ENCODE results near the gene CDS1. TPM values are rescaled to one million over a fixed set of nuclear protein-coding genes. Genes with fewer than 3 reads are reported as not detected.

CDS1 gene
- total and polyA plus RNA-seq, 10 donors, result 0.15 to 3.8 (median 1.4) TPM

DNA sequence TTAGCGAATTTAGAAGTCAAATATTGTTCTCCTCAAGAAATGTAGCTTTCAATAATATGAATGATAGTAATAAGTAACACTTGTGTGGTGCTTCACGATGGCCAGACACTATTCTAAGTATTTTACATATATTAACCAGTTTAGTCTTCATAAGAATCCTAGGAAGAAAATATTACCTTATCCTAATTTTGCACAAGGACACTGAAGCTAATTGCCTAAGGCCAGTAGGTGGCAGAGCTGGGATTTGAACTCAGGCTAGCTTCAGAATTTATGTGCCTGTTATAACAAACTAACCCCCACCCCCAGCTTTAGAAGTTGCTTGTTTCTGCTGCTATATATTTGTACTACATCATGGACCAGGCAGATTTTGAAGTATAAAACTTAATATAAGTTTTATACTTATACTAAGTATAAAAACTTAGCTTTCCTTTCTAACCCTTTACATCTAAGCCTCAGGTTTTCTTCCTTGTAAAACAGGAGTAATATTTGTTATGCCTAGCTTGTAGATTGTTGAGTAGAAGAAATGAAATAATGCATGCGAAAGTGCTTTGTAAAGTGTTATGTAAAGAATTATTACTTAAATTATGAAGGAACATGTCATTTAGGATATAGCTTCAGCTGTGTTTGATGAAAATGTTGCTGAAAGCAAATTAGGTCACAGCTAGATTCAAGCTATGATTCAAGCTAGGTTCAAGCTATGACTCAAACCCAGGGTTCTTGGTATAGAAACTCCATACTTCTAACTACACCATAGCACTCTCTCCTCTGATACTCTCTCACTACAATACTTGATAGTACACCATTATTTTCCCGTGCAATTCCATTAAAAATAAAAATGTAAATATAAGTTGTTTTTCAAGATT lies 4.2 kb upstream of the CDS1 start:
- 67 to 76% (median 68%) methylated on average over 4 of the region's 4 CpGs for WGBS, 5 donors
- H3K36me3 ChIP-seq, result no peaks in the 10 kb centered on the region

DNA sequence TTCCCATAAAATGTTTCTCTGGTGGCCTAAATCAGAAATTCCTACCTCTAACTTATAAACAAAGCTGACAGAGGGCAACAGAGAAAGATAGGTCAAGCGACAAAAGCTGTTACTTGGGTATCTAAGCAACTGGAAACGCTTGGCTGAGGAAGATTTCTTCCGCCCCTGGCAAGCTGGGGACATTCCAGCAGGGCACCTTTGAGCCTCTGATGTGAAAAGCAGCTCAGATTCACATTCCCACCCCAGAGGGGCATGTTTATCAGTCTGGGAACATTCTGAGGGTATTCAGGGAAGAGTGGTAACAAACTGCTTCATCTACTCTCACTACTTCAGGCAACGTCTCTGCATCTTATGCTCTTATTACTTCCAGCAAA lies 3.5 kb upstream of the CDS1 start:
- intact Hi-C loops (cut with DNase I; ENCODE audit: low total_unique reads), result no loop called here
- Histone ChIP-seq H3K36me3 (no peaks in the 10 kb centered on the region), H3K4me1 (peaks cover 8 to 25% (median 22%) of the 10 kb centered on the region in 6 donors), H3K27ac (no peak overlapping the region), H3K9me3 (no peaks in the 10 kb centered on the region), H3K27me3 (replicated peaks in 1 of 7) (peaks cover 0 to 75% (median 27%) of the 10 kb centered on the region in 7 donors), H3K4me3 (no peak overlapping the region)
- TF ChIP-seq, protein P1, sequence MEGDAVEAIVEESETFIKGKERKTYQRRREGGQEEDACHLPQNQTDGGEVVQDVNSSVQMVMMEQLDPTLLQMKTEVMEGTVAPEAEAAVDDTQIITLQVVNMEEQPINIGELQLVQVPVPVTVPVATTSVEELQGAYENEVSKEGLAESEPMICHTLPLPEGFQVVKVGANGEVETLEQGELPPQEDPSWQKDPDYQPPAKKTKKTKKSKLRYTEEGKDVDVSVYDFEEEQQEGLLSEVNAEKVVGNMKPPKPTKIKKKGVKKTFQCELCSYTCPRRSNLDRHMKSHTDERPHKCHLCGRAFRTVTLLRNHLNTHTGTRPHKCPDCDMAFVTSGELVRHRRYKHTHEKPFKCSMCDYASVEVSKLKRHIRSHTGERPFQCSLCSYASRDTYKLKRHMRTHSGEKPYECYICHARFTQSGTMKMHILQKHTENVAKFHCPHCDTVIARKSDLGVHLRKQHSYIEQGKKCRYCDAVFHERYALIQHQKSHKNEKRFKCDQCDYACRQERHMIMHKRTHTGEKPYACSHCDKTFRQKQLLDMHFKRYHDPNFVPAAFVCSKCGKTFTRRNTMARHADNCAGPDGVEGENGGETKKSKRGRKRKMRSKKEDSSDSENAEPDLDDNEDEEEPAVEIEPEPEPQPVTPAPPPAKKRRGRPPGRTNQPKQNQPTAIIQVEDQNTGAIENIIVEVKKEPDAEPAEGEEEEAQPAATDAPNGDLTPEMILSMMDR (IDR thresholded peaks at IDR 0.05 in 8 of 11, conservative IDR thresholded peaks at IDR 0.05 in 3 of 11), result no peak
- no peak for TF ChIP-seq POLR2AphosphoS5 (IDR thresholded peaks at IDR 0.05)
- TF ChIP-seq POLR2A (IDR thresholded peaks at IDR 0.05), result no peak
- DNase-seq, result no peak
- WGBS, 5 donors, result 81 to 86% (median 83%) methylated on average over 4 of the region's 4 CpGs

More for the DNA sequence above, 4.2 kb upstream of the CDS1 start:
- no peaks in the 10 kb centered on the region for H3K9me3 ChIP-seq
- intact Hi-C loops (cut with DNase I; ENCODE audit: low total_unique reads), result no loop called here
- TF ChIP-seq, protein P1 (IDR thresholded peaks at IDR 0.05 in 8 of 11, conservative IDR thresholded peaks at IDR 0.05 in 3 of 11), result peak in 3 of 11 experiments; percentile 14 to 27 (median 22)
- TF ChIP-seq POLR2A (IDR thresholded peaks at IDR 0.05), result no peak
- H3K4me3 ChIP-seq, result no peak overlapping the region
- H3K27ac ChIP-seq, result no peak overlapping the region
- H3K27me3 ChIP-seq (replicated peaks in 1 of 7), result peaks cover 0 to 73% (median 23%) of the 10 kb centered on the region in 7 donors
- no peak for DNase-seq
- peaks cover 7 to 20% (median 18%) of the 10 kb centered on the region in 6 donors for H3K4me1 ChIP-seq

DNA sequence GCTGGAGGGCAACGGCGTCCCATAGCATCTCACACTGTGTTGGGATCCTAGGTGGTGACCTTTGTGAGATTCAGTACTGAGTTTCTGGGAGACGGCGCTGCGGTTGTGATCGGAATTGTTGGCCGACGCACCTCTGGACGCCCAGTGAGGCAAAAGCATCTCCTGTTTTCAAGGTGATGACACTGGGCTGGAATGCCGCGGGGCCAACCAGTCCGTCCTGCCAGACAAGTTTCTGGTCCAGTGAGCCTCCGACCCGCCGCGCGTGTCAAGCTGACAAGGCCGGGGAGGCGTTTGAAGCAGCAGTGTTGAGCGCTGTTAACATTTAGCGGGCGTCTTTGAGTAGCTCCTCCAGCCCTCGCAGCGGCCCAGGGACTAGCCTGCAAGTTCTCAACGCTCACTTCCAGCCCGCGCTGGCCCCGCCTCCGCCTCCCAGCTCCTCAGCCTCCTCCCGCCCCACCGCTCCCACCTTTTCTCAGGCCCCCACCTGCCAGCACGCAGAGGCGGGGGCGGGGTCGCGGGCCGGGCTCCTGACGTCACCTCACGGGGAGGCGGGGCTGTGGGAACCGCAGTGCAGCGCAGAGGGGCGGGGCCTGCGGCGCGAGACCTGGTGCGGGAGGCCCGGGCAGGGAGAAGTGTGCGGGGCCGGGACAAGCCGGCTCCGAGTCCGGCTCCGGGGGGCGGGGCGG lies 482 bp upstream of the CDS1 start:
- no peaks in the 10 kb centered on the region for H3K36me3 ChIP-seq
- no peaks in the 10 kb centered on the region for H3K9me3 ChIP-seq
- peak overlapping the region in 4 of 8 donors; percentile 36 to 42 (median 41) for H3K27ac ChIP-seq
- 1 to 2% (median 1%) methylated on average over 23 to 56 of the region's 56 CpGs for WGBS, 5 donors
- H3K4me1 ChIP-seq, result peaks cover 8 to 25% (median 22%) of the 10 kb centered on the region in 6 donors
- peaks cover 0 to 84% (median 28%) of the 10 kb centered on the region in 7 donors for H3K27me3 ChIP-seq (replicated peaks in 1 of 7)
- TF ChIP-seq, protein P1 (IDR thresholded peaks at IDR 0.05 in 8 of 11, conservative IDR thresholded peaks at IDR 0.05 in 3 of 11), result no peak
- TF ChIP-seq POLR2AphosphoS5 (IDR thresholded peaks at IDR 0.05), result peak in 2 of 3 donors; percentile 62 to 66
- H3K4me3 ChIP-seq, result peak overlapping the region; percentile 65 to 92 (median 80)
- DNase-seq, result peak; percentile 94
- intact Hi-C loops (cut with DNase I; ENCODE audit: low total_unique reads), result no loop called here

Measured in spleen (tissue), 11 donors.